ENCODE results near the gene ZNHIT2.

The ZNHIT2 gene

DNA sequence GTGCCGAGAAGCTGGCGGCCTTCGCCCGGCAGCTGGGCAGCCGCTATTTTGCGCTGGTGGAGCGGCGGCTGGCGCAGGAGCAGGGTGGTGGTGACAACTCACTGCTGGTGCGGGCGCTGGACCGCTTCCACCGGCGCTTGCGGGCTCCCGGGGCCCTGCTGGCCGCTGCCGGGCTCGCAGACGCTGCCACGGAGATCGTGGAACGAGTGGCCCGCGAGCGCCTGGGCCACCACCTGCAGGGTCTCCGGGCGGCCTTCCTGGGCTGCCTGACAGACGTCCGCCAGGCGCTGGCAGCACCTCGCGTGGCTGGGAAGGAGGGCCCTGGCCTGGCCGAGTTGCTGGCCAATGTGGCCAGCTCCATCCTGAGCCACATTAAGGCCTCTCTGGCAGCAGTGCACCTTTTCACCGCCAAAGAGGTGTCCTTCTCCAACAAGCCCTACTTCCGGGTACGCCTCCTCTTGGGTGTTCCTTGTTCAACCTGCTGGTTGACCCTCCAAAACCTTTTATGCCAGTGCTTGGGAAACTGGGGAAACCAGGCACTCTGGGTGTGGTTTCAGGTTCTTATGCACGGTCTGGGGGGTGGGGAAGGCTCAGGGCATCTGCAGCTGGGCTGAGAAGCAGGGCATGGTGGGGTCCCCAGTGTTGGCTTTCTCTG is 8.9 kb downstream of the ZNHIT2 start:
- no peak overlapping the region for H3K4me3 ChIP-seq (ENCODE audit: low read depth, low read length)
- DNase-seq (ENCODE audit: low read depth): no peak
- in situ Hi-C loops (cut with HindIII; ENCODE audit: low sequenced_read_pairs): no loop called here
- TF ChIP-seq, protein P1, sequence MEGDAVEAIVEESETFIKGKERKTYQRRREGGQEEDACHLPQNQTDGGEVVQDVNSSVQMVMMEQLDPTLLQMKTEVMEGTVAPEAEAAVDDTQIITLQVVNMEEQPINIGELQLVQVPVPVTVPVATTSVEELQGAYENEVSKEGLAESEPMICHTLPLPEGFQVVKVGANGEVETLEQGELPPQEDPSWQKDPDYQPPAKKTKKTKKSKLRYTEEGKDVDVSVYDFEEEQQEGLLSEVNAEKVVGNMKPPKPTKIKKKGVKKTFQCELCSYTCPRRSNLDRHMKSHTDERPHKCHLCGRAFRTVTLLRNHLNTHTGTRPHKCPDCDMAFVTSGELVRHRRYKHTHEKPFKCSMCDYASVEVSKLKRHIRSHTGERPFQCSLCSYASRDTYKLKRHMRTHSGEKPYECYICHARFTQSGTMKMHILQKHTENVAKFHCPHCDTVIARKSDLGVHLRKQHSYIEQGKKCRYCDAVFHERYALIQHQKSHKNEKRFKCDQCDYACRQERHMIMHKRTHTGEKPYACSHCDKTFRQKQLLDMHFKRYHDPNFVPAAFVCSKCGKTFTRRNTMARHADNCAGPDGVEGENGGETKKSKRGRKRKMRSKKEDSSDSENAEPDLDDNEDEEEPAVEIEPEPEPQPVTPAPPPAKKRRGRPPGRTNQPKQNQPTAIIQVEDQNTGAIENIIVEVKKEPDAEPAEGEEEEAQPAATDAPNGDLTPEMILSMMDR (IDR thresholded peaks at IDR 0.05; ENCODE audit: low read depth, low read length, missing control alignments): no peak

DNA sequence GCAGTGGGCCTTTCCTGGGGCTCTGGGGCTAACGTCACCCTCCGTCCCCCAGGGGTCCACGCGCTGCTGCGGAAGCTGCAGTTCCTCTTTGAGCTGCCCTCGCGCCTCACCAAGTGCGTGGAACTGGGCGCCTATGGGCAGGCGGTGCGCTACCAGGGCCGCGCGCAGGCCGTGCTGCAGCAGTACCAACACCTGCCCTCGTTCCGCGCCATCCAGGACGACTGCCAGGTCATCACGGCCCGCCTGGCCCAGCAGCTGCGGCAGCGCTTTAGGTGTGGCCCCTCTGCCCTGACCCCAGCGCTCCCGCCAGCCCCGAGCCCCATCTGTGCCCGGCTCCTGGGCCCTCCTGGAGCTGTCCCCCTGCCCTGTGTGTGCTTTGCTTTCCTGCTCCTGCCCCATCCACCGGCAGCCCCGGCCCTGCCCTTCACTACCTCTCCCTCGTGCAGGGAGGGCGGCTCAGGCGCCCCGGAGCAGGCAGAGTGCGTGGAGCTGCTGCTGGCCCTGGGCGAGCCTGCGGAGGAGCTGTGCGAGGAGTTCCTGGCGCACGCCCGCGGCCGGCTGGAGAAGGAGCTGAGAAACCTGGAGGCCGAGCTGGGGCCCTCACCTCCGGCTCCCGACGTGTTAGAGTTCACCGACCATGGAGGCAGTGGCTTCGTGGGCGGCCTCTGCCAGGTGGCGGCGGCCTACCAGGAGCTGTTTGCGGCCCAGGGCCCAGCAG is 9.6 kb downstream of the ZNHIT2 start:
- DNase-seq (ENCODE audit: low read depth): no peak
- TF ChIP-seq, protein P1 (IDR thresholded peaks at IDR 0.05; ENCODE audit: low read depth, low read length, missing control alignments): no peak
- in situ Hi-C loops (cut with HindIII; ENCODE audit: low sequenced_read_pairs): no loop called here
- no peak overlapping the region for H3K4me3 ChIP-seq (ENCODE audit: low read depth, low read length)

DNA sequence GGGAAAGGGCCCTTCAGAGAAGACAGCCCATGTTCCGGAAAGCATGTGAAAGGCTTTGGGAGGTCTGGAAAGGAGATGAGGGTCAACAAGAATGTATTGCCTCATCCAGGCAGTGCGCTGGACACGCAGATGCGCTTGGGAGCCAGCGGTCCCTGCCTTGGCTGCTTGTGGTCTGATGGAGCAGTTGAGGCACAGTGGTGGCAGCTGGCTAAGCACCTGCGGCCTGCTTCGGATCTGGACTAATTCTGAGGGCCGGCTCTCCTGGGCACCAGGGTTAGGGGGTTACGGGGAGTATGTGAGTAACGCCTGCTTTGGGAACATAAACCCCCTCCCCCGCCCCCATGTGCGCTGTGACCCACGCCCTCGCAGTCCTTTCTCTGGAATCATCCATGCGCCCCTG is 10.4 kb downstream of the ZNHIT2 start:
- TF ChIP-seq, protein P1 (IDR thresholded peaks at IDR 0.05; ENCODE audit: low read depth, low read length, missing control alignments): no peak
- in situ Hi-C loops (cut with HindIII; ENCODE audit: low sequenced_read_pairs): no loop called here
- DNase-seq (ENCODE audit: low read depth): no peak
- H3K4me3 ChIP-seq (ENCODE audit: low read depth, low read length): no peak overlapping the region

DNA sequence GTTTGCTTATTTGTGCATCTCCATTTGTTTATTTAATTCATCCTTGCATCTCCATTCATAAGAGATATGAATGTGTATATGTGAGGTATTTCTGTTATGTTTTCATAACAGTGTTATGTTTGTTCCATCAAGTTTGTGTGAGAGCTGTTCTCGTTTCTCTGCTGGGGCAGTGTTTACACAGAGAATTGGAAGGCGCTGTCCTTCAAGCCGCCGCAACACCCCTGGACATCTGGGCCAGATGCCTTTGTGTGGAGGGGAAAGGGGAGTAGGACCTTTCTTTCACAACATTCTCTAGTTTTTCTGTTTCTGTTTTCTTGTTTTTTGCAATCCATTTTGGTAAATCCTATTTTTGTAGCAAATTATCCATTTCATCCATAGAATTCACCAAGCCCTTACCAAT is 12.9 kb downstream of the ZNHIT2 start:
- DNase-seq (ENCODE audit: low read depth): no peak
- H3K4me3 ChIP-seq (ENCODE audit: low read depth, low read length): no peak overlapping the region
- in situ Hi-C loops (cut with HindIII; ENCODE audit: low sequenced_read_pairs): no loop called here
- TF ChIP-seq, protein P1 (IDR thresholded peaks at IDR 0.05; ENCODE audit: low read depth, low read length, missing control alignments): no peak

DNA sequence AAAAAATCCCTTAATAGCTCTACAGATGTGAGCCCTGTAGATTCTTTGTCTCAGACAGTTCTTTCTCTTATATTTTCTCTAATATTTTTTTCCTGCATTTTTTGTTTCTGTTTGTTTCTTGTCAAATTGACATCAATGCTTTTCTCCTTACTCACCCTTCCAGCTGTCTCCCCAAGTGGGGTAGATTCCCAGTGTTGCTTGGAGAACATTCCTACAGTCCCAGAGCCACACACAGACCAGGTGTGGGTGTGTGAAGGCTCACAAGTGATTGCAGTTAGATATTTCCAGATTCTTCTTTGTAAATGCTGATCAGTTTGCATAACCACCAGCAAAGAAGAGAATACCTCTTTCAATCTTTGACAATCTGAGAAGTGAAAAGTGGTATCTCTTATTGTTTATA is 14.0 kb downstream of the ZNHIT2 start:
- in situ Hi-C loops (cut with HindIII; ENCODE audit: low sequenced_read_pairs): no loop called here
- no peak for DNase-seq (ENCODE audit: low read depth)
- H3K4me3 ChIP-seq (ENCODE audit: low read depth, low read length): no peak overlapping the region
- TF ChIP-seq, protein P1 (IDR thresholded peaks at IDR 0.05; ENCODE audit: low read depth, low read length, missing control alignments): no peak

DNA sequence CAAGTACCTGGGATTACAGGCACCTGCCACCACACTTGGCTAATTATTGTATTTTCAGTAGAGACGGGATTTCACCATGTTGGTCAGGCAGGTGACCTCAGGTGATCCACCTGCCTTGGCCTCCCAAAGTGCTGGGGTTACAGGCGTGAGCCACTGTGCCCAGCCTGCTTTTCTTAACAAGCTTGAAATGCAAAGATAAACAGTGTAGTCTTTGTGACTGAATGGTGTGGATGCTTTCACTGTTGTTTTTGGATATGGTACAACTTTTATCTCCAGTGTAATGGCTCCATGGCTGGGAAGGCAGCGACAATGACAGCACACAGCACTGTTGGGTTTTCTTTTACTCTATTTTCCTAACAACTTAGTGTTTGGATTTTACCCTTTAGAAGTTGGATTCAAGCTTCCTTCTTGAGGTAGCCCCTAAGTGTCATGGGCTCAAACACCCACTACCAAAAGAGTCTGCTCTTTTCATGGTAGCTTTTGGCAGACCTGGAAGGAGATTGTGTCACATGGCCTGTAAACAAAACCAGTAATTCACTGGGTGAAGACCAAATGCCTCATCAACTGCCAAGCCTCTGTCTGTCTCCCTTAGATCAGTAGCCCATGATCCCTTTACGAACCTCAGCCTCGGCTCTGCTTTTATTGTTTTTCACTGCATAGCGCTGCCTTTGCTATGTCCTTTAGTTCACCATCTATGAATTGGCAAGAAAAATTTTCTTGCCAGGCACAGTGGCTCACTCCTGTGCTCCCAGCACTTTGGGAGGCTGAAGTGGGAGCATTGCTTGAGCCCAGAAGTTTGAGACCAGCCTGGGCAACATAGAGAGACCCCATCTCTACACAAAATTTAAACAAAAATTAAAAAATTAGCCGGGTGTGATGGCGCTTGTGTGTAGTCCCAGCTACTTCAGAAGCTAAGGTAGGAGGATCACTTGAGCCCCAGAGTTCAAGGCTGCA is 15.1 kb downstream of the ZNHIT2 start:
- TF ChIP-seq, protein P1 (IDR thresholded peaks at IDR 0.05; ENCODE audit: low read depth, low read length, missing control alignments): no peak
- DNase-seq (ENCODE audit: low read depth): no peak
- no peak overlapping the region for H3K4me3 ChIP-seq (ENCODE audit: low read depth, low read length)
- in situ Hi-C loops (cut with HindIII; ENCODE audit: low sequenced_read_pairs): no loop called here

Data from astrocyte of the cerebellum (primary cell).